NCI-H526 (cell line): ENCODE data around the gene STAM.

Experiments used
- DNase-seq, 2 experiments: peaks; one replicate each; lab custom pipeline; 2025; lab: John Stamatoyannopoulos, UW

STAM gene

DNA sequence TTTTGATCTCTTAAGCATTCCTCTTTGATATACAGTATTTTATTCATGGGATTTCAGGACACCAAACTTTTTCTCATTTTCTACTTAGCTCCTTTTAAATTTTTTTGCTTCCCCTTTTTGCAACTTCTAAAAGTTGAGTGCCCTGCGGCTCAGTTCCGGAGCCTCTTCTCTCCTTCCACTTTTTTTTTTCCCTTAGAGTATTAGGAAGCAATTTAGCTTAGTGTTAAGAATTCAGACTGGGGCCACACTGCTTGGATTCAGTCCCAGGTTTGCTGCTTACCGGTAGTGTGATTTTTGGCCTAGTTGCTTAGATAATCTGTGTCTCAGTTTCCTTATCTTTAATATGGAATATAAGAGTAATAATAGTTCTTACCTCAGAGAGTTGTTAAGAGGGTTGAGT is 3.4 kb downstream of the STAM start:
- DNase-seq = no peak

DNA sequence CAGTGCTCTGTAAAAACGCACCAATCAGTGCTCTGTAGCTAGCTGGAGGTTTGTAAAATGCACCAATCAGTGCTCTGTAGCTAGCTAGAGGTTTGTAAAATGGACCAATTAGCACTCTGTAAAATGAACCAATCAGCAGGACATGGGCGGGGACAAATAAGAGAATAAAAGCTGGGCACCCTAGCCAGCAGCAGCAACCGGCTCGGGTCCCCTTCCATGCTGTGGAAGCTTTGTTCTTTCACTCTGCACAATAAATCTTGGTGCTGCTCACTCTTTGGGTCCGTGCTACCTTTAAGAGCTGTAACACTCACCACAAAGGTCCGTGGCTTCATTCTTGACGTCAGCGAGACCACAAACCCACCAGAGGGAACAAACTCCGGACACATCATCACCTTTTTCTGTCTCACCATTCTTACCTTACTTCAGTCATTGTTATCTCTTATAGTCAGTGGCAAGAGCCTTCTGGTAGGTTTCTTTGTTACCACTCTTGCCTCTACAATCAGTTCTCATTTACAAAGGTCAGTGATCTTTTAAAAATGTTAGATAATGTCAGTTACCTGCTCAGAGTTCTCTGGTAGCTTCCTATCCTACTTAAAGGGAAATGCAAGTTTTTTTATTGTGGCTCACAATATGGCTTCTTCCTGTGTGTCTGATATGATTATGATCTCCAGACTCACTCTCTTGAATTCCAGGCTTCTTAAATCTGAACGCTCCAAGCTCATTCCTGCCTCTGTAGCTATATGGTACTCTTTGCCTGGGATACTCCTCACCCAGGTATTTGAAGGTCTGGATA is 4.5 kb downstream of the STAM start:
- DNase-seq = no peak

DNA sequence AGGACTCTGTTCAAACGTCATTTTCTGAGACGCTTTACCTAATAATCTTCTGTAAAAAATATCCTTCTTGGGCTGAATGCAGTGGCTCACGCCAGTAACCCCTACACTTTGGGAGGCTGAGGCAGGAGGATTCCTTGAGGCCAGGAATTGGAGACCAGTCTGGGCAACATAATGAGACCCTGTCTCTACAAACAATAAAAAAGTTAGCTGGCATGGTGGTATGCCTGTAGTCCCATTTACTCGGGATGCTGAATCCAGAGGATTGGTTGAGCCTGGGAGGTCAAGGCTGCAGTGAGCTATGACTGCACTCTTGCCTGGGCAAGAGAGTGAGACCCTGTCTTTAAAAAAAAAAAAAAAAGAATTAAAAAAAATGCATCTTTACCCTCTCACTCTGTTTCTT is 5.1 kb downstream of the STAM start:
- DNase-seq = no peak

DNA sequence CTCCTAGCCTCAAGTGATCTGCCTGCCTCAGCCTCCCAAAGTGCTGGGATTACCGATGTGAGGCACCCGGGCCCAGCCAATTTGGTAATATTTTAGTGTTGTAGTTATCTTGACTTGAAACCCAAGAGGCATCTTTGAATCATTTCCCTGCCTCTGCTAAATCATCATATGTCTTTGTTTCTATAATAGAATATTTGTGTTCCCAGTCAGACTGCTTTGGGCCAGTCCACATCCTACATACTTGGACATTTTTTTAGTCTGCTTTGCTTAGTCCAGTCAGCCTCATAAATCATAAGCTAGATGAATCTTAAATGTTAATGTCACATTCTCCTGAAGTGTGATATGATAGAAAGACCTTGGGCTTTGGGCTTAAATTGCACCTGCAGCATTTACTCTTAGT is 5.9 kb downstream of the STAM start:
- DNase-seq = no peak

DNA sequence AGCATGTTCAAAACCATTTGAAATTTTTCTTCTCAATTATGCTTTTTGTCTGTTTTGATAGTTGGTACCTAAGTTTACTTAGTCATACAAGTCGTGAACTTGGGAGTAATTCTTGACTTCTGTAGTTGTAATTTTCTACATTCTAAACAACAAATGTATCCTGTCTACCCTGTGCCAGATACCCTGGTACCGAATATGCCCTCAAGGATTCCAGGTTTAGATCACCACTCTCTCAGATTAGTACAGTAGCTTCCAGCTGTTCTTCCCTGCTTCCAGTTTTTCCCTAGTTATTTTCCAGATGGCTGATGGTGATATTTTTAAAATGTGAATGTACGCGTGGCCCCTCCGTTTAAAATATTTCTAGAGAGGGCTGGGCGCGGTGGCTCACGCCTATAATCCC is 6.5 kb downstream of the STAM start:
- DNase-seq = no peak

DNA sequence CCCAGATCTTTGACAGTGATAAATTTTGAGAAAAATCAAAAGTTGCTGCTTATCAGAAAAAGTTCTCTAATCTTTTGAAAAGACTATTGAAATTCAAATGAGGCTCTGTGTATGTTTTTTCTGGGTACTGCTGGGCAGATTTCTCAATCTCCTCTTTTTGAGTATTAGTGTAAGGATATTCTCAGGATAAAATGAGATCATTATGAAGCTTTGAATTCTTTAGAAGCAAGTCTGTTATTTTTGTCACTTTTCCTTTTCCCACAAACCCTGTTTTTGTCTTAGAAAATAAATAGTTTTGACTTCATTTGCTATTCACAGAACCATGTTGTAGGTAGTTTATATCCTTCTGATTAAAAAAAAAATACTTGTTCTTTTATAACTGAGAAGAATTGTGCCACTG is 7.9 kb downstream of the STAM start:
- no peak for DNase-seq

DNA sequence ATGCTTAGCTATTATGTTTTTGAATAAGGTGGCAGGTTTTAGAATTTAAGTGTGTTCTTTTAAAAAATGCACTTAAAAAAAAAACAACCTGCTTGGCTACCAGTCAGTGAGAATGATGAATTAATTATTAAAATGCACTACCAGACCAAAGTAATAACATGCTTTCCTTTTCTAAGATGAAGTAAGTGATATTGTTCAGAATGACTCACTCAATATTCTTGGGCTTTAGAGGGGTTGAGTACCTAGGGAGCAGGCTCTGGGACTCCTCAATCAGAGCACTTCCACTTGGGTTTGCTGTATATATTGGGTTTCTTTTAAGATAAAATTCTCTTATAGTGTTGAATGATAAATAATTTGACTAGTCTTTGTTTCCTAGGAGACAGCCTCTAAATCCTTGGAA is 8.6 kb downstream of the STAM start:
- DNase-seq = no peak

DNA sequence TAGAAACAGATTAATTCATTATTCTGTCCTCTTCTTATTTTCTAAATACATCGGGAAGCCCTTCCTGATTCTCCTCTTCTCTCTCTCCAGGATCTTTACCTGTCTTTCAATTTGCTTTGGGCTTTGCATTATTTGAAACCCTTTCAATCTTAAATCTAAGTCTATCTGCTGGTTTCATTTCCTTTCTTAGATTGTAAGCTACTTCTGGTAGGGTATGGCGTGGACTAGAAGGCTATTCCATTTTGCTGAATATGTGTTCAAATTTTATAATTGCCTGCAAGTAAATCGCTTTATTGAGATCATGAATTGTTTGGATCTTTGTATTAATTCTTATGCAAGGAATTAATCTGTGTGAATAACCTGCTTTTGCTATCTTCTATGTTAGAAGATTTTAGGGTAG is 11.1 kb downstream of the STAM start:
- DNase-seq = no peak

DNA sequence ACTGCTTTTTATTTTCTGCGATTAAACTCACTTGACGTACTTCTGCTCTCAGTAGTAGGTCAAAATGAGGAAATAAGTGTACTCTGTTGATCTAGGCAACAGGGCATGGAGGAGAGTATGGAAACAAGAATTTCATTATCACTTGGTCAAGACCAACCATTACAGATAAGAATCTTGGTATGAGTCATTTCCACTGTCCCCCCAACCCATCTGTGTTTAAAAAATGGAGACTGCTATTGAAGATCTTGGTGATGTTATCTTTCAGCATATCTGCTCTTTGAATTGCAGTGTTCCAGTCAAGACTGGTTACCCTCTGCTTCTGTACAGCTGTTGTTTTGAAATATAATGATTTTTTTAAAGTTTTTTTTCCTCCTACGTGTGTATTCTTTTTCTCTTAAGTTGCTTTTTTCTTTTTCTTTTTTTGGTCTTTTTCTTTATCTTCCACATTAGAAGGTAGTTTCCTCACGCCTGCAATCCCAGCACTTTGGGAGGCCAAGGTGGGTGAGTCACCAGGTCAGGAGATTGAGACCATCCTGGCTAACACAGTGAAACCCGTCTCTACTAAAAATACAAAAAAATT is 11.7 kb downstream of the STAM start:
- DNase-seq = no peak

DNA sequence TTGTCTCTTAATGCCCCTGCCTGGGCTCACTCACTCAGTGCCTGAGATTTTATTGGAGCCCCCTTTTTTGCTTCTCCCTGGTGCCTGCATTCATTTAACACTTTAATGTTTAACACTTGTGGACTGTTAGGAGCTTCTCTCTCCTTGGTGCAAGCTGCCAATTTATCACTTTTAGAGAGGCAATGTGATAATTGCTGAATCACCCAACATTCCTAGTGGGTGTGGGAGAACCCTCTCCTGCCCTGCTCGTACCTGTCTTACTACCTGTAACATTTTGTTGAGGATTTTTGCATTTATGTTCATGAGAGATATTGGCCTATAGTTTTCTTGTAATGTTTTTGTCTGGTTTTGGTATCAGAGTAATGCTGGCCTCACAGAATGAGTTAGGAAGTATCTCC is 13.2 kb downstream of the STAM start:
- no peak for DNase-seq

DNA sequence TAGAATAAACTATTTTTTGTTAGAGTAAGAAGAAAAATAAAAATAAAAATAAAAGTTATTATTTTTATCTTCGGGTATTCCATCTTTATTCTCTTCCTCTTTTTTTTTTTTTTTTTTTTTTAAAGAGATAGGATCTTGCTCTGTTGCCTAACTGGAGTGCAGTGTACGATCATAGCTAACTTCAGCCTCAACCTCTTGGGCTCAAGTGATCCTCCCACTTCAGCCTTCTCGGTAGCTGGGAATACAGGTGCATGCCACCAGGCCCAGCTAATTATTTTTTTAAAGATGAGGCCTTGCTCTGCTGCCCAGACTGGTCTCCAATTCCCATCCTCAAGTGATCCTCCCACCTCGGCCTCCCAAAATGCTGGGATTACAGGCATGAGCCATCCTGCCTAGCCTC is 15.4 kb downstream of the STAM start:
- DNase-seq = no peak

DNA sequence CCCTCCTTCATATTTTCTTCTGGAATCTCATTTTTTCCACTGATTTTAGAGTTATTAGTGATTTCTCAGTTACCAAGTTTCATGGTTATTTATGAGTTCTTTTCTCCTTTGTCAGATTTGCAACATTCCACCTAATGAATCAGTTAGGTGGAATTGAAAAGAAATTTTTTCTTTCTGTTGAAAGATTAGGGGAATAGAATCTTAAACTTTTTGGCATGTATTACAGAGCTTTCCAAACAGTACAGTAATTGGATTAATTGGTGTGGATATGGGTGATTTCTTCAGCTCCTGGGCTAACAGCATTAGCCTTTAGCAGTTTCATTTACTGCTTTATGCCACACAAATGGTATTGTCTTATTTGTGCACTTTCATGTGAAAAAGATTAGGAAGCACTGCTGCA is 17.0 kb downstream of the STAM start:
- DNase-seq = no peak

DNA sequence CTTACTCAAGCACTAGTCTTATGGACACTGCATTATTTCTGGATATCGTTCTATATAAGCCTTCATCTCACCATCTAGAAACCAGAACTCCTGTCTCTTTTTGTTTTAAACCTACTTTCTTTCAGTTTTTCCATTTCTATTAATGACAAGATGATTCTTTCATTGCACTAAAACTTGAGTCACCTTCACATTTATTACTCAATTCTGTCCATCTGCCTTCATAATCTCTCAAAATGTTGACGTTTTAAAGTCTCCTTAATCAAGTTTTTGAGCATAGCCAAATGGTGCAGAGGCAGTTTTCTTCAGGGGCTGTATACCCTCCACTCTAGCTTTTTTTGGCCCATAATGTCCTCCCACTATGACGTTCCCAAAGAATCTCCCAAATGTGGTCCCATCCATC is 17.6 kb downstream of the STAM start:
- DNase-seq = no peak

DNA sequence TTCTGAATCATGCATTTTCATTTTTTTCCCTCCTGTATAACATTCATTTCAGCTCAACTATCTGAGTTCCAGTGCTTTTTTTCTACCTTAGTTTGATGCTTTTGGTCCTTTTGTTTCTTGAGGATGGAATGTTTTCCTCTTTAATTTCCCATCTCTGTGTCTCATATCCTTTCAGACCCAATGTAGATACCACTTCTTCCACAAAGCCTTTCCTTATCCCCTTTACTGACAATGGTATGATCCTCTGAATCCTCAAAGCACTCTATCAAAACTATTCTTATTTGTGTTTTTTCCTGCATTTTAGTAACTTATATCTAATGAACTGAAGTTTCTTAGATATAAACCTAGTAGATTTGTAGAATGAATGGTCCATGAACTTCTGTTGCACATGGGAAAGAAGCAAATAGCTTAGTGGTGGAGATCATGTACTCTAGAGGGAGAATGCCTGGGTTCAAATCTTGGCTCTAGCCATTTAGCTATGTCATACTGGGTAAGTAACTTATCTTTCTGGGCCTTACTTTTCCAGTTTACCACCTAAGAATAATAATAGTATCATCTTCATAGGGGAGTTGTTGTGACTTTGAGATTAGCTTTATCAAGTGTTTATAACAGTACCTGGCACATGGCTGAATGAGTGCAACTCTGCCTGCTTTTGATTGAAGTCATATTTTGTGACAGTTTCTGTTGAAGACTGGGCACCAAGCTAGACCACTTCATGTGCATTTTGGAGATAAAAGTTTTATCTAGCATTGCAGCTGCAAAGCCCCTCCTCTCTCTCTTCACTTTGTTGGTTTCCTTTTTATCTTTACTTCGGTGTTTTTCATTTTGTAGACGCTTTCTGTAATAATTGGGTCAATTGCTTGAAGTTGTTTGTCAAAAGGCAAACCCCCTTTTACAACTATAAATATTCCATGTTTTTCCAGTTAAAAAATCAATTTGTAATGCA is 18.5 kb downstream of the STAM start:
- no peak for DNase-seq

DNA sequence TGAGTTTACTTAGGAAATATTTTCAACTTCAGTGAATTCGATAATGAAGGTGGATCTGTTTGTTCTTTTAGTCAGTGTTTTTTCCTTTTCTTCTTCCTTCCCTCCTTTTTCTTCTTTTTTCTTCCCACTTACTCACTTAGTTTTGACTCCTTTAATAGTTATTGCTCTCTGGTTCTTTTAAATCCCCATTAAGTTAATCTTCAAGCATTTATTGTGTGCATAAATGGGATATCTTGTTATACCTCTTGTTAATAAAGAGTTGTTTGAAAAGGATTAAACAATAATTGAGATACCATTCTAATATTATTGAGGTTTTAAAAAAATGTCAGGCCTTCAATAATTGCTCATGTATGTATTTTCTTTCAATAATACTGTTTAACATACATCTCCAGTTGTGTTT is 19.5 kb downstream of the STAM start:
- DNase-seq = no peak

DNA sequence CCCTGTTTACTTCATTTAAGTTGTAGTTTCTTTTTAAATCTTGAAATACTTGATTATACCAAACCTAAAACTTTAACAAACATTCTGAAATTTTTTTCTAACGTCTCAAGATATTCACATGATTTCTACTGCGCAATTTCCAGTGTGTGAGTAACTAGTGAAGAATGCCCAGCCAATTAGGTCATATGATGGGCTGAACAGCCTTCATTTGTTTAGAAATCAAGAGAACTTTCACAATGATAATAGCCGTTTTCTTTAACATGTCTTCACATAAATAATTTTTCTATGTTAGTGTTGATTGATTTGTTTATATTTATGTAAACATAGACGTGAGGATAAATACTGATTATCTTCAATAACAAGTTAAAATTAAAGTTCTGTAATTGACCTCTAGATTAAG is 21.8 kb downstream of the STAM start:
- DNase-seq = no peak

DNA sequence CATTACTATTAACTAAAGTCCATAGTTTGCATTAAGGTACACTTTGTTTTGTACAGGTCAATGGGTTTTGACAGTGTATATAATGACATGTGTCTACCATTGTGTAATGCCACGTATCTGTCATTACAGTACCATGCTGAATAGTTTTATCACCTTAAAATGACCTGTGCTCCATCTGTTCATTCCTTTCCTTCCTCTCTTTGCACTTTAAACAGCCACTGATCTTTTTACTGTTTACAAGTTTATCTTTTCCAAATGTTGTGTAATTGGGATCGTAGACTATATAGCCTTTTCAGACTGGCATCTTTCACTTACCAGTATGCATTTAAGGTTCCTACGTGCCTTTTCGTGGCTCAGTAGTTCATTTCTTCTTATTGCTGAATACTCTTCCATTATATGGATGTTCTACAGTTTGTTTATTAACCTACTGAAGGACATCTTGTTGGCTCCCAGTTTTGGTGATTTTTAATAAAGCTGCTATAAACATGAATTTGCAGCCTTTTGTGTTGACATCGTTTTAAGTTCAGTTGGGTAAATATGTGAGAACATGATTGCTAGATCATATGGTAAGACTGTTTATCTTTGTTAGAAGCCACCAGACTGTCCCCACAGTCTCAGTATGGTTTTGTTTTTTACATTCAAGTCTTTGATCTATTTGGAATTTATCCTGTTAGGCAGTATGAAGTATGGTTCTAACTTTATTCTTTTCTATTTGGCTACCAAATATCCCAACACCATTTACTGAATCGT is 24.7 kb downstream of the STAM start:
- no peak for DNase-seq

DNA sequence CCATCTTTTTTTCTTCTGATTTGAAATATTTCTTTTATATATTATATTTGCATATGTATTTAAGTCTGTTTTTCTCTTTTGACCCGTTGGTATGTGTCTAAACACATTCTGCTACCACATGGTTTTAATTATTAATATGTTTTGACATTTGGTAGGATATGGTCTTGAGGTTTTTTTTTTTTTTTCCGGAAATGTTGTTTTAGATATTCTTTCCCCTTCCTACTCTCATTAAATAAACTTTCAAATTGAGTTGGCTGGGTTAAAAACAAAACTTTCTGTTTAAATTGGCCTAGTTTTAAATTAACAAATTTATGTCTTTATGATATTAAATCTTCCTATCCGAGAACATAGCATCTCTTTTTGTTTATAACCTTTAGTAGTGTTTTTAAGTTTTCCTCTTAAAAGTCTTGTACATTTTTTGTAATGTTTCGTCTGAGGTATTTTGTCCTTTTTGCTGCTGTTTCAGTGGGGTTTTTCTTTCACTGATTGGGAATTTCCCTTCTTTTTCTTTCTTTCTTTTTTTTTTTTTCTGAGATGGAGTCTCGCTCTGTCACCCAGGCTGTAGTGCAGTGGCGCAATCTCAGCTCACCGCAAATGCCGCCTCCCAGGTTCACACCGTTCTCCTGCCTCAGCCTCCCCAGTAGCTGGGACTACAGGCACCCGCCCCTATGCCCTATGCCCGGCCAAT is 25.4 kb downstream of the STAM start:
- no peak for DNase-seq

DNA sequence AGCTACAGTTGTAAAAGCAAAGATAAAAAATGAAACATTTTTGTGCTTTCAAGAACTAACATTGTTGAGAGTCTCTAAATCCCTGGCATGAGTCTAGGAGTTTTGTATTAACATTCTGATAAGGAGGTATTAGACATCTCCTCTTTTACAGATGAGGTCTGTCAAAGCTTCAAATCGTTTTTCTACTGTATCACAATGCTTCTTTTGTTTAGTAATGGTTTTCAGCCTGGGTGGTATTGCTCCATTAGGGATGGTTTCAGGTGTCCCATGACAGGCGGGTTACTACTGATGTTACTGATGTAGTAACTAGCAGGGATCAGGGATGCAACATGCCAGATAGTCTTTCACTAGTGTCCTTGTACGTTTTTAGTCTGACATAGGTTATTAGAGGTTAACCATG is 27.4 kb downstream of the STAM start:
- peak in 1 of 2 experiments; percentile 5 for DNase-seq

DNA sequence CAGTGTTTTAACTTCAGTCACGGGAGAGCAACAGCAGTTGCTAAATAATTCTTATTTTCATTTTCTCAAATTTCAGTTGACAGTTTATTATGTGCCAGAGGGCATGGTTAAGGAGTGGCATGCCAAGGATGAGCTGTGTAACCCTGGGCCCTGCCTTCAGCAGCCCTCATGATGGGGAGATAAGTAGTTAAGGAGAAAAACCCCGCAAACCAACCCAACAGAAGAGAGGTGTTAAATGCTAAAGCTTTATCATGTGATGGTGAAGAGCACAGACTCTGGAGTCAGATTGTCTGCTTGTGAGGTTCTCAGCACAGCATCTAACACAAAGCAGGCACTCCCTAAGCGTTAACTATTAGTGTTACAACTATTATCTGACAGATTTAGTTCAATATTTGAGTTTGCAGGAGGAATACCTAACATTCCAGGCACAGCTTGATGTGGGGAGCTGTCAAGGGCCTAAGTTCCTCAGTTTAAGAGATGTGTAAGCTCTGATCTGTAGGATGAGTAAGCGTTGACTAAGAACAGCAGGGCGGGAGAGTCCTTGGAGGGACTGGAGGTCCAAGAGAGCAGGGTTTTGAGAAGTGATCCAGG is 29.6 kb downstream of the STAM start:
- no peak for DNase-seq

DNA sequence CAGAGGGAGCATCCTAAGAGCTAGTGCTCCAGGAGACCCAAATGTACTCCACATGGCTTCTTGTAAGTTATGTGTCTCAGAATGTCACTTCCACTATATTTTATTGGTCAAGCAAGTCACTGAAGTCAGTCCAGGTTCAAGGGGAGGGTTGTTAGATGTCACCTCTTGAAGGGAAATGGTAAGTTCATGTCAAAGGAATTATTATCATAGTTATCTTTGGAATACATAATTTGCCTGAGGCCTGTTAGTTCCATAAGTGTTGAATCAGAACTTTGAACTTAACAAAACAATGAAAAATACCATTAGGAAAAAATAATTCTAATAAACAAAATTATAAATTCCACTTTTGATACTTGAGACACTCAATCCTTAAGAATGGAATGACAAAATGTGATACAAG is 30.6 kb downstream of the STAM start:
- no peak for DNase-seq
